GM12875 (cell line): ENCODE data around the gene SYT17.

Experiments used
- H3K4me3 ChIP-seq: one replicate; pipeline ENCODE4 v1.5.1; 2011; ENCODE audit warnings: low read depth, low read length, control low read depth
- TF ChIP-seq, protein P1 (sequence below): IDR thresholded peaks from 2 replicates; pipeline ENCODE4 v1.5.1; 2011; ENCODE audit warnings: low read depth, mild to moderate bottlenecking, control low read depth, inconsistent platforms, low read length, moderate library complexity, borderline replicate concordance; ENCODE audit not compliant: insufficient read depth

Gene SYT17

DNA sequence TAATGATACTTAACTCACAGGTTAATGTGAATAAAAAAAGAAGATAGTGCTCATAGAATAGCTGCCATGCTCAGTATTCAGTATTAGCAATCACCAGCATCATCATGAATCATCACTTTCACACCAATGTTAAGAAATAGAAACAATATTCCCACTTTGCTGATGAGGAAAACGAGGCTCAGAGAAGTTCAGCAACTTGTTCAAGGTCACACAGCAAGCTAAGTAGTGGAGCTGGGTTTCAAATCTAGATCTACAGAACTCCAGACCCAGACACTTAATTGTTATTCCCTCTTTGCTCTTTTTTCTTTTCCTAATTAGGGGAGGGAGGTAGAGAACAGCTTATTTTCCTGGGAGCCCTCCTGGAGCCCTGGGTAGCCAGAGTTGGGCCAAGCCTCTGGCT lies 140.4 kb downstream of the SYT17 start:
- no peak overlapping the region for H3K4me3 ChIP-seq
- TF ChIP-seq, protein P1, sequence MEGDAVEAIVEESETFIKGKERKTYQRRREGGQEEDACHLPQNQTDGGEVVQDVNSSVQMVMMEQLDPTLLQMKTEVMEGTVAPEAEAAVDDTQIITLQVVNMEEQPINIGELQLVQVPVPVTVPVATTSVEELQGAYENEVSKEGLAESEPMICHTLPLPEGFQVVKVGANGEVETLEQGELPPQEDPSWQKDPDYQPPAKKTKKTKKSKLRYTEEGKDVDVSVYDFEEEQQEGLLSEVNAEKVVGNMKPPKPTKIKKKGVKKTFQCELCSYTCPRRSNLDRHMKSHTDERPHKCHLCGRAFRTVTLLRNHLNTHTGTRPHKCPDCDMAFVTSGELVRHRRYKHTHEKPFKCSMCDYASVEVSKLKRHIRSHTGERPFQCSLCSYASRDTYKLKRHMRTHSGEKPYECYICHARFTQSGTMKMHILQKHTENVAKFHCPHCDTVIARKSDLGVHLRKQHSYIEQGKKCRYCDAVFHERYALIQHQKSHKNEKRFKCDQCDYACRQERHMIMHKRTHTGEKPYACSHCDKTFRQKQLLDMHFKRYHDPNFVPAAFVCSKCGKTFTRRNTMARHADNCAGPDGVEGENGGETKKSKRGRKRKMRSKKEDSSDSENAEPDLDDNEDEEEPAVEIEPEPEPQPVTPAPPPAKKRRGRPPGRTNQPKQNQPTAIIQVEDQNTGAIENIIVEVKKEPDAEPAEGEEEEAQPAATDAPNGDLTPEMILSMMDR, result no peak

DNA sequence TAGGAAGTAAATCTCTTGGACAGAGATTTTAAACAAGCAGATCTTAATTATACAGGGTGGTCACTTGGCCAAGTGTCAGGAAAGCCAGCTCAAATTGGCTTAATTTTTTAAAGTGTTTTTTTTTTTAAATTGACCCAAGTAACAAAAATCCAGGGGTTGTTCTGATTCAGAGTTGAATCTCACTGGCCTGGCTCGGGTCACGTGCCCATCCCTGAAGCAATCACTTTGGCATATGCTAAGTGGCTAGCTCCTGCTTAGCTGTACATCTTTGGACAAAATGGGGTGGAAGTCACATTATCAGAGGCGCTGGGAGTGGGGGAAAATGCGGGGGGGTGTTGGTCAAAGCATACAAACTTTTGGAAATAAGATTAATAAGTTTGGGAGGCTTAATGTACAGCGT lies 141.1 kb downstream of the SYT17 start:
- H3K4me3 ChIP-seq, result no peak overlapping the region
- TF ChIP-seq, protein P1, result no peak

DNA sequence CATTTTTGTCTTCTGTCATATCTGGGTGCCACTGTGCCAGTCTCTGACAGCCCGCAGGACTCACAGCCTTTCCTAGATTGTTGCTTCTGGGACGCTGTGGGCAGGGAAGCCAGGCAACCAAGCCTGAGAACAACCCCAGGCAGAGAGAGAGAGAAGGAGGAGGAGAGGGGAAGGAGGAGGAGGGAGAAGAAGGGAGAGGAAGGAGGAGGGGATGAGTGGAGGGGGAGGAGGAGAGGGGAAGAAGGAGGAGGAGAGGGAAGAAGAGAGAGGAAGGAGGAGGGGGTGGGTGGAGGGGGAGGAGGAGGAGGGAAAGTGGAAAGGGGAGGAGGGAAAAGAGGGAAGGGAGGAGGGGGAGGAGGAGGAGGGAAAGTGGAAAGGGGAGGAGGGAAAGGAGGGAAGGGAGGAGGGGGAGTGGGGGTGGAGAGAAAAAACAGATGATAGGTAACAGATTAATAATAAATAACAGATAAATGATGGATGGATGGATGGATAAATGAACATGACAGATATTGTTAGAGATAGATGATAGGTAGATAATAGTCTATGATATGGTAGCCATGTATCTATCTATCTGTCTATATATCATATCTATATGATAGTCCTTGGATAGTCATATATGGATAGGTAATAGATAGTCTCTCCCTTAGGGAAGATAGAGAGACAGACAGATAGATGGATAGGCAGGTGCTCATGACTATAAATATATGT lies 146.8 kb downstream of the SYT17 start:
- TF ChIP-seq, protein P1, result no peak
- H3K4me3 ChIP-seq, result no peak overlapping the region

DNA sequence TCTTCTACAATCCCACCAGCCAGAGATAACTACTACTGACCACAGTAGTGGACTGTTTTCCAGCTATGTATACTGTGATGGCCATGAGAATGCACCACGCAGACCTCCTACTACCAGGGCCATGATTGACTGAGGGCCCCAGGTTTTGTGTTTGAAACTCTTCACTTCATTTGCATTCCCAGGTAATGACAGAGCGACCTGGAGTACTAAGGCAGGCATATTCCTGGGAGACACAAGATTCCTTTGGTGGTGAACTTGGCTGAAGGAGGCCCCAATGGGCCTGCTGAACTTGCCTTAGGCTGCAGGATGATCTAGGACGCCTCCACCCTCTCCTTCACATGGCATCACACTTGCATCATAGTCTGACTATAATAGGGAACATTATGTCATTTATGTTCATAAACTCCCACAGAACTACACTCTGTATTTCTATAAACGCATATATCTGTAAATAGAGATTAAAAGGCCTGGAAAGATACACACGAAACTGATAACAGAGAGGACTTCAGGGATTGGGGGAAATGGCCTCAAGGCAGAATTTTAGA lies 147.9 kb downstream of the SYT17 start:
- TF ChIP-seq, protein P1, result no peak

DNA sequence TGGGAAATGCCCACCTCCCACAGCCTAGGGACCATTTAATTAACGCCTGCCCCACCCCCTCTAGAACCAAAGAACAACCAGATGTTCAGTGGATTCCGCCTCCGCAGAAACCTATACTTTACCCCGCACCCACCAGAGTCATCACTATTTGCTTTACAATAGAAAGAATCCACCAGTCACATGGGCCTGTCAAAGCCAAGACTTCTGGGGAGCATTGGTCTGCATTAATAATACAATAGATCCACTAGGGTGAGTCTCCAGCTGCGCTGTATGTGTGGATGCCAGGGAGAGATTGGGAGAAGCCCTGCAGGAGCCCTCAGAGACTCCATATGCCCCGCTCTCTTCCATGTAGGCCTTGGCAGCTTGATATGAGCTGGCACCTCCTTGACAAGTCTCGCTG lies 148.8 kb downstream of the SYT17 start:
- no peak overlapping the region for H3K4me3 ChIP-seq
- TF ChIP-seq, protein P1, result no peak

More for the DNA sequence above, 147.9 kb downstream of the SYT17 start:
- H3K4me3 ChIP-seq, result no peak overlapping the region
